UCSD-AML1 (cell line): ENCODE measurements around the gene CHI3L1.

Experiments used
- DNase-seq: peaks from one replicate; lab custom pipeline; 2025; ENCODE audit not compliant: unreplicated experiment; lab: John Stamatoyannopoulos, UW

CHI3L1 gene

GRCh38 chr1:203152158-203153034 is 34.1 kb downstream of the CHI3L1 start:
- no peak for DNase-seq

- no peak for DNase-seq
These were observed 34.9 kb downstream of the CHI3L1 start for GRCh38 chr1:203151362-203152157.

DNA sequence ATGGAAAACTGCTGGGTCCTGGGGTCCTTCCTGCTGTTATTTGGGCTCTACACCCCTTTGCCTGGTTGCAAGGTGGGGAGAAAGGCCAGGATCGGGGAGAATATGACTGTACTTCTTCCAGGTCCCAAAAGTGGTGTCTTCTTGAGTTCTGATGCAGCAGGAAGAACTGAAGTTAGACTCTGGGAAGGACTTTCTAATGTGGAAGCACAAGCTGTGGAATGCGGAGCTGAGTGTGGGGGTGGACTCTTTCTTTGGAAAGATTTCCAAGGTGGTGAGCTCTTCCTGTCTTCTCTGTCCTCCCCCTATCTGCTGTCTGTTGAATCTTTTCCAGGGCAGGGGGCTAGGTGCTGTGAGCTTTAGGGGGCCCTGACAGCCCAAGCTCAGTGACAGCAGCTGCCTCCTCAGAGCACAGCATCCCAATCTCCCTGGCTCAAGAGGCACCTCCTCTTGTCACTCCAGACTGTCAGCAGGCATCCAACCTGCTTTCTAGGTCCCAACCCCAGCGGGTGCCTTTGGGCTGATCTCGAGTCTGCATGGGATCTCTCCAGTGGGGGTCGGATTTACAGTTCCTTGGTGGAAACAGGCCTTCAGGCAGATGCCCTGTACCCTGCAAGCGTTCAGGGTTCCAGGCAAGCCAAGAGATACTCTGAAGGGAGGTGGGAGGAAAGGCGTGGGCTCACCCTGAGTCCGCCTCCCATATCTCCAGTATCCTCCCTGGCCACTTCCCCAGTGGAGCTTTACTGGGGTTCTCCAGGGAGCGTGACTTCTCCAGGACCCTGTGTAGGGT is 35.8 kb downstream of the CHI3L1 start:
- no peak for DNase-seq

- no peak for DNase-seq
These were observed 37.2 kb downstream of the CHI3L1 start for GRCh38 chr1:203149188-203149840.

DNA sequence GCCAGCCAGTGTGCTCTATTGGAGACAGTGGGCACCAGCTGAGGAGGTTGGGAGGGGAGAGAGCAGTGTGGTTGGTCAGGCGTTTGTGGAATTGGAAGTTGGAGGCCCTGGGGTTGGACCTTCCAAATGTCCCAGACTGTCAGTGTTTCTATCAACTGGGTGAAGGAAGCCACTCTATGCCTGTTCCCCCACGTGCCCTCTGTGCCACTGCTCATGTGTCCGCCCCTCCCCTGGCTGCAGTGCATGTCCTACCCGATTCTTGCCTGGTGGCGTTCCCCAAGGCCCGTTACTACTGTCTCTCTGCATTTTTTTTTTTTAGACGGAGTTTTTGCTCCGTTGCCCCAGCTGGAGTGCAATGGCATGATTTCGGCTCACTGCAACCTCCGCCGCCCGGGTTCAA is 37.9 kb downstream of the CHI3L1 start:
- no peak for DNase-seq

GRCh38 chr1:203148127-203148526 is 38.4 kb downstream of the CHI3L1 start:
- no peak for DNase-seq

DNA sequence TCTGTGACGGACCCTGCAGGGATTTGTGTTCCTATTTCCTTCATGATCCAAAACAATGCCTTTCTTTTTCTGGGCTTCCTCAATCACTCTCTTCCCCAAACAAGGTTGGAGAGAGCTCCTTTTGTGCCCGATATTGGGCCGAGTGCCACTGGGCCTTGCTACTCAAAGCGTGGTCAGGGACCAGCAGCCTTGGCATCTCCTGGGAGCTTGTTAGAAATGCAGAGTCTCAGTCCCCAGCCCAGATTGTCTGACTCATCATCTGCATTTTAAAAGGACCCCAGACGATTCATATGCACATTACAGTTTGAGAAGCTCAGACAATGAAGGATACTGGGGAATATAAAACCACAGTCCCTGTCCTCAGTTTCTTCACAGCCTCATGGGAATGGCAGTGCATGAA is 39.1 kb downstream of the CHI3L1 start:
- no peak for DNase-seq

DNA sequence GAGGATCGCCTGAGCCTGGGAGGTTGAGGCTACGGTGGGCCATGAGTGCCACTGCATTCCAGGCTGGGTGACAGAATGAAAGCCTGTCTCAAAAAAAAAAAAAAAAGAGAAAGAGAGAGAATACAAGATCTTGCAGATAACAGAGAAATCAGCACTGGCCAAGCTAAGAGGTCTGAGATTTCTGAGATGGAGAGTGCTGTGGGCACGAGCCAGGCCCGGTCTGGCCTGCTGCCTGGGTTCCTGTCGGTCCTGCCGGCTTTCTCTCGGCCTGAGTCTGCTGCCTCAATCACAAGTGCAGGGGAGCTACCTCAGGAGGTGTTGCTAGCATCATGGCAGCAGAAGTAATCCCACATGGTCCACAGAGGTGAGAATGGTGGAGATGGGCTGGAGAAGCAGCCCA is 40.0 kb downstream of the CHI3L1 start:
- no peak for DNase-seq

DNA sequence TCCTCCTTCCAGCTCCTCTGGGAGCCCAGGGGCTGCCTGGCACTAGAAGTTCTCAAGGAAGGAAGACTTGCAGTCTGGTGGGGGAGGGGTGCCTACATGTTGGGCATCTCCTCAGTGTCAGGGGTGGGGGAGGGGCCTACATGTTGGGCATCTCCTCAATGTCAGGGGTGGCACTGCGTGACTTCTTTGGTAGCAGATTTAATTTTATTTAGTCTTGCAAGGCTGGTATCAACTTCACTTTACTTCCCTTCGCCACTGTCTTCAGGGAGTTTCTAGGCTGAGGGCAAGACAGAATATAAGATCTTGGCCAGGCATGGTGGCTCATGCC is 40.5 kb downstream of the CHI3L1 start:
- DNase-seq: no peak

- DNase-seq: no peak
These were observed 41.0 kb downstream of the CHI3L1 start for GRCh38 chr1:203145321-203146041.

GRCh38 chr1:203144661-203145060 is 41.8 kb downstream of the CHI3L1 start:
- no peak for DNase-seq

- DNase-seq: no peak
These were observed 42.9 kb downstream of the CHI3L1 start for GRCh38 chr1:203143641-203144040.

GRCh38 chr1:203142684-203143408 is 43.7 kb downstream of the CHI3L1 start:
- no peak for DNase-seq

GRCh38 chr1:203142124-203142523 is 44.4 kb downstream of the CHI3L1 start:
- no peak for DNase-seq

DNA sequence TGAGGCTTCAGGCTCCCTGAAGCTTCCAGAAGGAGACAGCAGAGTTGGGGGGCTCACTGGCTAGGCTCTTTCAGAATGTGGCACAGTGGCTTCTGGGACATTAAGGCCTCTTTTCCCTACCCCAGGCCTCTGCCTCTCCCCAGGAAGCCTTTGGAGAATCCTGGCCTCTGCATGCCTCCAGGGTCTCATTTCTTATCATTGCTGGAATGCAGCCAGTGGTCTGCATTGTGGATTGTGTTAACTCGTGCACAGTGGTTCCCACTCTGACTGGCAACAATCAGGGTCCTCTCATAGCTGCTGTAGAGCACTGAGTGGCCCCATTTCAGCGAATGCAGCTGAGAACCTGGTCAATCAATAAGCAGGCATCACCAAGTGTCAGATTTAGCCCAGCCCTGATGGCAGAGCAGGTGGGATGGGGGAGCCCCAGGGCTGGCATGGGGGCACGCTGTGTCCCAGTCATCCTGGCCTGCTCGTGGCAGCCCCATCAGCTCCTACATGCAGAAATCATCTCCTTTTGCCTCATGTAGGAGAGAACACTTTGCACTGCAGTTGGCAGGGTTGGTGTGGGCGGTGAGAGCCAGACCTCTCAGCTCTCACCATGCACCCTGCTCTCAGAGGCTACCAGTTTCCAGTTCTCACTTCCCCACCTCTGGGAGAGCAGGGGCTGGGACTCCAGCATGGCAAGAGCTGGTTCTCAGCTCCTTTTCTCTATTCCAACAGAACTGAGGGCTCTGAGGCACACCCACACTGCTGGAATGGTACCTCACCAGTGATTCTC is 45.6 kb downstream of the CHI3L1 start:
- no peak for DNase-seq

DNA sequence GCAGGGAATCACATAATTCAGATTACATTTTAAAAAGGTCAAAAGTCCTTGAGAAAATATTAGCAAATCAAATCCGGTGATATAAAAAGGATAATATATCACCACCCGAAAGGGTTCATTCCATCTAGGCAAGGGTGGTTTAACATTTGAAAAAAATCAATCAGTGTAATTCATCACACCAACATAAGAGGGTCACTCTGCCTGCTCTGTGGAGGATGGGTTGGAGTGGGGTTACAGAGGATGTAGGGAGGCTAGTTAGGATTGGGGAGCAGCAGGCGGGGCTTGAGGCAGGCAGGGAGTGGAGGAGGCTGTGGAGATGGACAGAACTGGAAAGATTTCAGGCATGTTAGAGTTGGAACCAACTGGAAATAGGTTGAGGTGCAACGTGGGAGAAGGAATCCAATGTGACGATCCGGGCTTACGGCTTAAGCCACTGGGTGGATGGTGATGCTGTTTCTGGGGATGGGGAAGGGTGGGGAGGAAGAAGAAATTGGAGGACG is 46.5 kb downstream of the CHI3L1 start:
- DNase-seq: no peak

DNA sequence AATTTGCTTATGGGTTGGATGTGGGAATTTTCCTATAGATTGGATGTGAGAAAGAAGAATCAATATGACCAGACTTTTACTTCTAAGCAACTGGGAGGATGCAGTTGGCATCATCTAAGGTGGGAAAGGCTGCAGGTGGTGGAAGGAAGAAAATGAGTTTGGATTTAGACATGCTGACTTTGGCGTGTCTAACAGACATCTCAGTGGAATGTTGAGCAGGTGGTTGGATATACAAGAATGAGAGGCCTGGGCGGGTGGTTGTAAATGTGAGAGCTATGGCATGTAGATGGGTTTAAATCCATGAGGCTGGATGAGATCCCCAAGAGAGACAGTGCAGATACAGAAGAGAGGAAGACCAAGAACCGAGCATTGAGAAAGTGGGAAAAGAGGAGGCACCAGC is 48.4 kb downstream of the CHI3L1 start:
- no peak for DNase-seq

DNA sequence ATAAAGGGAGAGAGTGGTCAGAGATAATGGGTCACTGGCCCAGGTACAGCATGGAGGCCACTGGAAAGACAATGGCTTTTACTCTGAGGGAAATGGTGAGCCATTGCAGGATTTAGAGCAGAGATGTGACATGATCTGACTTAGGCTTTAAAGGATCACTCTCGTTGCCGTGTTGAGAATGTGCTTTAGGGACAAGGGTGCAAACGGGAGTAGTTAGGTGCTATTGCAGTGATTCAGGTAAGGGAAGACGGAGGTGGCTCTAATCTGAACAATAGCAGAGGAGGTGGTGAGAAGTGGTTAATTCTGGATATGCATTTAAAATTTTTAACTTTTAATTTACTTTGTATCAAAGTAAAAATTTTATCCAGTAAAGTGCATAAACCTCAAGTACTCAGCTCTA is 49.2 kb downstream of the CHI3L1 start:
- DNase-seq: no peak
